IMR-90 (cell line): ENCODE results near the gene DIPK1A. TPM values are rescaled to one million over a fixed set of nuclear protein-coding genes. Genes with fewer than 3 reads are reported as not detected.

Experiments used
- ATAC-seq: fragments of 200-7000 bp; cut with Tn5 transposase; 2 replicates; pipeline ENCODE4 v1.9.1; 2020; ENCODE audit warnings: low read depth, mild to moderate bottlenecking, moderate library complexity
- BruUV-seq: library from RNA; stranded (reverse); fragments of 400-500 nt; replicated peaks from 2 replicates; lab custom pipeline; 2021; lab: Mats Ljungman, UMichigan
- CTCF ChIA-PET: fragments of 300-600 bp; formaldehyde crosslinking; extraction: SDS; loops from one replicate; lab custom pipeline; 2021; ENCODE audit warnings: antibody characterized with exemption; lab: Yijun Ruan, JAX
- POLR2A ChIA-PET: fragments of 300-600 bp; sonication (Branson Sonifier 250); formaldehyde crosslinking; loops from one replicate; lab custom pipeline; 2022; ENCODE audit warnings: antibody characterized with exemption; ENCODE audit not compliant: unreplicated experiment; lab: Charles Lee
- DNase-seq: peaks from one replicate; pipeline ENCODE4 v3.0.0; 2013
- H2AFZ ChIP-seq: replicated peaks from 2 replicates; pipeline ENCODE3; 2013; ENCODE audit warnings: low read length, mild to moderate bottlenecking; ENCODE audit not compliant: poor library complexity
- H2AK5ac ChIP-seq: 2 replicates; pipeline ENCODE4 v1.6.1; 2013; ENCODE audit warnings: low read depth, low read length, inconsistent platforms
- H2AK9ac ChIP-seq: replicated peaks from 2 replicates; pipeline ENCODE3; 2013; ENCODE audit warnings: mild to moderate bottlenecking, low read depth, low read length, moderate library complexity; ENCODE audit not compliant: poor library complexity
- H2BK120ac ChIP-seq: 2 replicates; pipeline ENCODE4 v1.6.1; 2013; ENCODE audit warnings: low read depth, low read length, inconsistent platforms
- H2BK15ac ChIP-seq: 3 replicates; pipeline ENCODE4 v1.6.1; 2013; ENCODE audit warnings: low read depth, low read length, inconsistent platforms
- H2BK20ac ChIP-seq: 2 replicates; pipeline ENCODE4 v1.6.1; 2013; ENCODE audit warnings: low read depth, mild to moderate bottlenecking, inconsistent platforms, low read length, moderate library complexity
- H2BK5ac ChIP-seq: 2 replicates; pipeline ENCODE4 v1.6.1; 2013; ENCODE audit warnings: mild to moderate bottlenecking, low read depth, low read length, inconsistent platforms; ENCODE audit not compliant: poor library complexity, severe bottlenecking
- H3K14ac ChIP-seq: replicated peaks from 2 replicates; pipeline ENCODE4 v1.6.1; 2013; ENCODE audit warnings: low read depth, low read length, inconsistent platforms
- H3K18ac ChIP-seq: 2 replicates; pipeline ENCODE4 v1.6.1; 2013; ENCODE audit warnings: low read depth, low read length, control low read depth
- H3K23ac ChIP-seq: 2 replicates; pipeline ENCODE4 v1.6.1; 2013; ENCODE audit warnings: low read depth, low read length, inconsistent platforms
- H3K27ac ChIP-seq: 2 replicates; pipeline ENCODE4 v1.5.1; 2013; ENCODE audit warnings: mild to moderate bottlenecking, control low read depth, low read length; ENCODE audit not compliant: insufficient read depth
- H3K27me3 ChIP-seq: 2 replicates; pipeline ENCODE4 v1.6.1; 2013; ENCODE audit warnings: low read length; ENCODE audit not compliant: control insufficient read depth, insufficient read depth
- H3K36me3 ChIP-seq: 2 replicates; pipeline ENCODE4 v1.6.1; 2013; ENCODE audit warnings: low read length, mixed read lengths; ENCODE audit not compliant: control insufficient read depth, insufficient read depth
- H3K4ac ChIP-seq: 2 replicates; pipeline ENCODE4 v1.6.1; 2013; ENCODE audit warnings: low read depth, low read length, inconsistent platforms
- H3K4me1 ChIP-seq: 2 replicates; pipeline ENCODE4 v1.6.1; 2013; ENCODE audit warnings: low read length, mixed read lengths; ENCODE audit not compliant: control insufficient read depth, insufficient read depth
- H3K4me2 ChIP-seq: 2 replicates; pipeline ENCODE4 v1.6.1; 2013; ENCODE audit warnings: low read depth, mild to moderate bottlenecking, control low read depth, low read length, moderate library complexity
- H3K4me3 ChIP-seq: 2 replicates; pipeline ENCODE4 v1.5.1; 2013; ENCODE audit warnings: low read depth, mild to moderate bottlenecking, control low read depth, low read length, moderate library complexity; ENCODE audit not compliant: insufficient read depth
- H3K56ac ChIP-seq: 2 replicates; pipeline ENCODE4 v1.6.1; 2013; ENCODE audit warnings: low read length, inconsistent platforms; ENCODE audit not compliant: insufficient read depth; ENCODE audit errors: extremely low read depth
- H3K79me1 ChIP-seq, 2 experiments: 2 replicates each; pipeline ENCODE4 v1.6.1; 2013; ENCODE audit warnings: low read length in 2 of 2, inconsistent platforms in 1 of 2, low read depth in 1 of 2
- H3K9ac ChIP-seq: 2 replicates; pipeline ENCODE4 v1.6.1; 2013; ENCODE audit warnings: low read depth, low read length, control low read depth
- H3K9me1 ChIP-seq: 2 replicates; pipeline ENCODE4 v1.6.1; 2013; ENCODE audit warnings: low read length, inconsistent platforms; ENCODE audit not compliant: insufficient read depth
- H3K9me3 ChIP-seq: 2 replicates; pipeline ENCODE4 v1.6.1; 2013; ENCODE audit warnings: low read length; ENCODE audit not compliant: control insufficient read depth, insufficient read depth
- H4K20me1 ChIP-seq: 2 replicates; pipeline ENCODE4 v1.6.1; 2013; ENCODE audit warnings: low read length, inconsistent platforms; ENCODE audit not compliant: insufficient read depth
- H4K5ac ChIP-seq: 2 replicates; pipeline ENCODE4 v1.6.1; 2013; ENCODE audit warnings: mild to moderate bottlenecking, low read depth, low read length, control low read depth
- H4K8ac ChIP-seq, 2 experiments: 2 replicates each; pipeline ENCODE4 v1.6.1; 2013; ENCODE audit warnings: low read depth in 2 of 2, low read length in 2 of 2, control low read depth in 1 of 2, inconsistent platforms in 1 of 2
- H4K91ac ChIP-seq: 2 replicates; pipeline ENCODE4 v1.6.1; 2013; ENCODE audit warnings: low read depth, low read length, inconsistent platforms; ENCODE audit not compliant: insufficient read depth
- BHLHE40 ChIP-seq: fragments of 150-350 bp; IDR thresholded peaks from 2 replicates; pipeline ENCODE4 v1.6.1; 2016; ENCODE audit warnings: mild to moderate bottlenecking, low read depth, low read length
- CEBPB ChIP-seq: IDR thresholded peaks from 2 replicates; pipeline ENCODE4 v1.6.1; 2012; ENCODE audit warnings: low read depth, low read length, improper control_type of control experiment
- CHD1 ChIP-seq: IDR thresholded peaks from 2 replicates; pipeline ENCODE4 v1.6.1; 2012; ENCODE audit warnings: low read depth, low read length, improper control_type of control experiment
- FOS ChIP-seq: fragments of 150-350 bp; IDR thresholded peaks from 2 replicates; pipeline ENCODE4 v1.6.1; 2016; ENCODE audit warnings: low read depth, low read length
- MAFK ChIP-seq: IDR thresholded peaks from 2 replicates; pipeline ENCODE4 v1.6.1; 2012; ENCODE audit warnings: low read depth, low read length, improper control_type of control experiment
- MAZ ChIP-seq: IDR thresholded peaks from 2 replicates; pipeline ENCODE4 v1.6.1; 2012; ENCODE audit warnings: low read depth, mild to moderate bottlenecking, low read length, improper control_type of control experiment, moderate library complexity, borderline replicate concordance
- MXI1 ChIP-seq: IDR thresholded peaks from 2 replicates; pipeline ENCODE4 v1.6.1; 2012; ENCODE audit warnings: low read depth, mild to moderate bottlenecking, low read length, moderate library complexity, borderline replicate concordance
- NFE2L2 ChIP-seq: fragments of 150-350 bp; IDR thresholded peaks from 2 replicates; pipeline ENCODE4 v1.6.1; 2016; ENCODE audit warnings: low read depth, mild to moderate bottlenecking, low read length
- POLR2A ChIP-seq: IDR thresholded peaks from 2 replicates; pipeline ENCODE4 v1.6.1; 2012; ENCODE audit warnings: mild to moderate bottlenecking, low read depth, low read length
- RAD21 ChIP-seq: IDR thresholded peaks from 2 replicates; pipeline ENCODE4 v1.6.1; 2012; ENCODE audit warnings: low read length, improper control_type of control experiment
- RCOR1 ChIP-seq: IDR thresholded peaks from 2 replicates; pipeline ENCODE4 v1.6.1; 2012; ENCODE audit warnings: mild to moderate bottlenecking, low read length, improper control_type of control experiment; ENCODE audit not compliant: insufficient replicate concordance
- RFX5 ChIP-seq: IDR thresholded peaks from 2 replicates; pipeline ENCODE4 v1.8.0; 2012; ENCODE audit warnings: low read depth, mild to moderate bottlenecking, low read length, moderate library complexity
- SMC3 ChIP-seq: fragments of 150-350 bp; IDR thresholded peaks from 2 replicates; pipeline ENCODE4 v1.6.1; 2016; ENCODE audit warnings: low read depth, mild to moderate bottlenecking, antibody characterized with exemption, low read length, moderate library complexity
- WGBS, 2 experiments: methylation state at CpG; one replicate each; pipeline versions ENCODE4 v1.1.5 to v1.1.7; 2013; ENCODE audit warnings: missing lambda C conversion rate in 2 of 2; ENCODE audit not compliant: insufficient read length in 1 of 2; ENCODE audit errors: extremely low coverage in 2 of 2; 5-methylcytosine and 5-hydroxymethylcytosine counted together
- dilution Hi-C: fragments of 300-500 bp; cut with HindIII; formaldehyde crosslinking; loops from one replicate; pipeline ENCODE4 v1.14.3; 2018; ENCODE audit warnings: low sequenced_read_pairs; ENCODE audit not compliant: unreplicated experiment
- in situ Hi-C: fragments of 300-500 bp; cut with MboI; formaldehyde crosslinking; loops from 3 replicates; pipeline ENCODE4 v1.14.3; 2019; ENCODE audit warnings: low sequenced_read_pairs, inconsistent platforms, mixed read lengths
- intact Hi-C: fragments of 100-400 bp; cut with micrococcal nuclease; formaldehyde crosslinking; loops from 2 replicates; pipeline ENCODE4 v1.10.0; 2022
- polyA plus RNA-seq, 3 experiments: library from polyadenylated mRNA; depleted of rRNA; stranded (reverse); fragments of >200 nt; gene quantifications; 2 replicates each; pipeline ENCODE4 v1.2.3, GENCODE V29; 2012; ENCODE audit warnings: low replicate concordance in 1 of 3
- total RNA-seq: library from RNA; depleted of rRNA; stranded (reverse); fragments of >200 nt; gene quantifications from 2 replicates; pipeline ENCODE4 v1.2.3, GENCODE V29; 2012
- TF ChIP-seq, protein P1 (sequence below): fragments of 150-350 bp; IDR thresholded peaks from 2 replicates; pipeline ENCODE4 v1.6.1; 2017; ENCODE audit warnings: mild to moderate bottlenecking, antibody characterized with exemption, low read length, low read depth
- TF ChIP-seq, protein P2 (sequence below): fragments of 150-350 bp; IDR thresholded peaks from 2 replicates; pipeline ENCODE4 v1.6.1; 2016; ENCODE audit warnings: low read depth, mild to moderate bottlenecking, low read length, moderate library complexity, borderline replicate concordance
- TF ChIP-seq, protein P3 (sequence below): conservative IDR thresholded peaks from 2 replicates; pipeline ENCODE4 v1.5.1; 2012; ENCODE audit warnings: mild to moderate bottlenecking, low read depth, low read length, improper control_type of control experiment

Gene DIPK1A
- total and polyA plus RNA-seq, 2 of the 4 experiments (the other 2 are of a cell fraction), result 4.7 to 5.7 TPM

DNA sequence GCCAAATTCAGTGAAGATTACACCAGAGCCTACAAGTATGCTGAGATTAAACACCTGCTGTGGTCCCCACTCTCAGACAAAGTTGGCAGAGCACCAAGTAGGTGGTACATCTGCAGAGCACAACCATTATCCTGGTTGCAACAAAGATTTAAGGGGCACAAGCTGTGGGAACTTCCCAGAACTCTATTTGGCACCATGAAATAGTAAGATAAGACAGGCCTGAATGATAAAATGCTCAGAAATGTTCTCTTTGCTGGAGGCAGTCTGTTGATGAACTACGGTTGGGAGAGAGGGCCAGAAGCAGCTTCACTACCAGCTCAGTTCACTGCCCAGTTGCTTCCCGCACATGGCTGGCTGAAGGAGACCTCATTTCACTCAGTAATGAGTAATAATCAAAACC is 109.5 kb downstream of the DIPK1A start:
- Histone ChIP-seq H3K4ac (no peak overlapping the region), H2BK5ac (no peak overlapping the region), H2AK5ac (no peak overlapping the region), H2BK120ac (no peak overlapping the region), H3K23ac (no peak overlapping the region), H3K9me3 (no peaks in the 10 kb centered on the region; the same call in 1 of the 2 replicates), H3K9ac (no peak overlapping the region), H3K9me1 (no peaks in the 10 kb centered on the region), H4K20me1 (no peaks in the 10 kb centered on the region), H2BK15ac (no peak overlapping the region), H3K27ac (no peak overlapping the region), H3K36me3 (peaks cover 6% of the 10 kb centered on the region; the same call in 1 of the 2 replicates), H4K8ac (no peak overlapping the region), H4K5ac (no peak overlapping the region), H3K56ac (no peak overlapping the region), H3K18ac (no peak overlapping the region), H3K4me1 (no peaks in the 10 kb centered on the region), H3K14ac (no peak overlapping the region), H2AK9ac (no peak overlapping the region), H3K79me1 (no peaks in the 10 kb centered on the region; a peak in 2 of 4 replicates), H3K4me2 (no peak overlapping the region), H3K4me3 (no peak overlapping the region), H4K91ac (no peak overlapping the region), H3K27me3 (no peaks in the 10 kb centered on the region), H2AFZ (no peak overlapping the region), H2BK20ac (no peak overlapping the region)
- in situ Hi-C loops (loop anchor here (5.0 kb wide), 1 partner anchor 146 kb away; no protein-coding TSS in a partner anchor), dilution Hi-C loops (no loop called here), intact Hi-C loops (no loop called here)
- no TSS peak for BruUV-seq
- ATAC-seq (peak; percentile 14; the same call in 1 of the 2 replicates), DNase-seq (no peak)
- TF ChIP-seq MXI1 (no peak), RFX5 (no peak), NFE2L2 (no peak), MAZ (no peak), RCOR1 (no peak), RAD21 (no peak), CEBPB (no peak), FOS (no peak), BHLHE40 (no peak), SMC3 (no peak), MAFK (no peak), POLR2A (no peak), CHD1 (no peak)
- TF ChIP-seq, protein P1, sequence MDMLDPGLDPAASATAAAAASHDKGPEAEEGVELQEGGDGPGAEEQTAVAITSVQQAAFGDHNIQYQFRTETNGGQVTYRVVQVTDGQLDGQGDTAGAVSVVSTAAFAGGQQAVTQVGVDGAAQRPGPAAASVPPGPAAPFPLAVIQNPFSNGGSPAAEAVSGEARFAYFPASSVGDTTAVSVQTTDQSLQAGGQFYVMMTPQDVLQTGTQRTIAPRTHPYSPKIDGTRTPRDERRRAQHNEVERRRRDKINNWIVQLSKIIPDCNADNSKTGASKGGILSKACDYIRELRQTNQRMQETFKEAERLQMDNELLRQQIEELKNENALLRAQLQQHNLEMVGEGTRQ, result no peak
- TF ChIP-seq, protein P2, sequence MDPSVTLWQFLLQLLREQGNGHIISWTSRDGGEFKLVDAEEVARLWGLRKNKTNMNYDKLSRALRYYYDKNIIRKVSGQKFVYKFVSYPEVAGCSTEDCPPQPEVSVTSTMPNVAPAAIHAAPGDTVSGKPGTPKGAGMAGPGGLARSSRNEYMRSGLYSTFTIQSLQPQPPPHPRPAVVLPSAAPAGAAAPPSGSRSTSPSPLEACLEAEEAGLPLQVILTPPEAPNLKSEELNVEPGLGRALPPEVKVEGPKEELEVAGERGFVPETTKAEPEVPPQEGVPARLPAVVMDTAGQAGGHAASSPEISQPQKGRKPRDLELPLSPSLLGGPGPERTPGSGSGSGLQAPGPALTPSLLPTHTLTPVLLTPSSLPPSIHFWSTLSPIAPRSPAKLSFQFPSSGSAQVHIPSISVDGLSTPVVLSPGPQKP, result no peak
- TF ChIP-seq, protein P3, sequence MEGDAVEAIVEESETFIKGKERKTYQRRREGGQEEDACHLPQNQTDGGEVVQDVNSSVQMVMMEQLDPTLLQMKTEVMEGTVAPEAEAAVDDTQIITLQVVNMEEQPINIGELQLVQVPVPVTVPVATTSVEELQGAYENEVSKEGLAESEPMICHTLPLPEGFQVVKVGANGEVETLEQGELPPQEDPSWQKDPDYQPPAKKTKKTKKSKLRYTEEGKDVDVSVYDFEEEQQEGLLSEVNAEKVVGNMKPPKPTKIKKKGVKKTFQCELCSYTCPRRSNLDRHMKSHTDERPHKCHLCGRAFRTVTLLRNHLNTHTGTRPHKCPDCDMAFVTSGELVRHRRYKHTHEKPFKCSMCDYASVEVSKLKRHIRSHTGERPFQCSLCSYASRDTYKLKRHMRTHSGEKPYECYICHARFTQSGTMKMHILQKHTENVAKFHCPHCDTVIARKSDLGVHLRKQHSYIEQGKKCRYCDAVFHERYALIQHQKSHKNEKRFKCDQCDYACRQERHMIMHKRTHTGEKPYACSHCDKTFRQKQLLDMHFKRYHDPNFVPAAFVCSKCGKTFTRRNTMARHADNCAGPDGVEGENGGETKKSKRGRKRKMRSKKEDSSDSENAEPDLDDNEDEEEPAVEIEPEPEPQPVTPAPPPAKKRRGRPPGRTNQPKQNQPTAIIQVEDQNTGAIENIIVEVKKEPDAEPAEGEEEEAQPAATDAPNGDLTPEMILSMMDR, result no peak
- CTCF ChIA-PET, result no interaction called here
- POLR2A ChIA-PET, result no interaction called here
- no CpG with 5 or more reads among the region's 2 CpGs for WGBS, 2 experiments
